DMS79 (cell line): ENCODE data around the gene ACSS2.
A peak's percentile ranks its signal among the peaks of the same experiment; 100 is the strongest.
"Not testable (repeated sequence)": the region's sequence is repeated elsewhere in the genome, so short reads cannot be mapped to it uniquely, and the experiment has no call there.

Experiments used
- DNase-seq: peaks from one replicate; lab custom pipeline; 2025; lab: John Stamatoyannopoulos, UW

Gene ACSS2

GRCh38 chr20:34873583-34874093 is 2.8 kb upstream of the ACSS2 start:
- DNase-seq: no peak

DNA sequence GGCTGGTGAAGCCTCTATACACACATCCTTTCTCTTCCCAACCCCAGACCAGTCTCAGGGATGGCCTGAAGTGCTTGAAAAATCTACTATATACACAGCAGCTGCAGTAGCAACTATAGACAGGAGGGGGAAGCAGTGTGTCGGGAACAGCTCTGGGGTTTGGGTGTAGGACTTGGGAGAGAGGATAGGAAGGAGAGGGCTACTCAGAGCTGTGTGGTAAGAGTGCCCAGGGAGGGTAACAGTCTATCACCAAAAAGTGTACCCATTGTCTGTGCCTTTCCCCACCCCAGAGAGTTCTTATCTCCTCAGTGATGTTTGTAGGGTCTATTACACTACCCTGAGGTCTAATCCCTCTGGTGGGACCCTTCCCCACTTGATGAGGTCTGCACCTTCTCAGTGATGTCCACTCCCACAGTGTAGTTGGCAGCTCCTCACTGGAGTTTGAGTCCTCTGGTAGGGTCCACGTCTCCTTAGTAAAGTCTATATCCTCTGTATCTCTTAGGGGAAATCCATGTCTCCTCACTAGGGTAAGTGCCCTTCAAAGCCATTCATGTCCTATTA is 2.2 kb upstream of the ACSS2 start:
- DNase-seq: peak; percentile 16

GRCh38 chr20:34875642-34876405 is 588 bp upstream of the ACSS2 start:
- peak; percentile 83 for DNase-seq

DNA sequence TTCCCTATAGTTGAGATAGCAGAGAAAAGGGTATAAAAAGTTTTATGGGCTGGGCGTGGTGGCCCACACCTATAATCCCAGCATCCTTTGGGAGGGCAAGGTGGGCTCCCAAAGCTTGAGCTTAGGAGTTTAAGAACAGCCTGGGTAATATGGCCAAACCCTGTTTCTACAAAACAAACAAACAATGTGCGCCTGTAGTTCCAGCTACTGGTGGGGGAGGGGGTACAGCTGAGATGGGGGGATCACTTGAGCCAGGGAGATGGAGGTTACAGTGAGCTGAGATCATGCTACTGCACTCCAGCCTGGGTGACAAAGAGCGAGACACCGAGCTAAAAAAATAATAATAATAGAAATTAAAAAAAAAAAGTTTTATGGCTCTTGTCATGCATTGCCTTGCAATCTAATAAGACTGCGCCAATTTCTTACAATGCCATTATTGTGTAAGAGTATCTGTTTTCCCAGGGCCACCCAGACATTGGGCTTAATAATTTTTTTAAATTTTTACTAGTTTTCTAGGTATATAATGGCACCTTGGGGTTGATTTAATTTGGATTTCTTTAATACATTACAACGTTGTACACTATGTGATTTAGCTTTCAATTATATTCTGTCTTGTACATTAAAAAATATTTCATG is 3.9 kb downstream of the ACSS2 start:
- DNase-seq: no peak

GRCh38 chr20:34880971-34881370 is 4.6 kb downstream of the ACSS2 start:
- DNase-seq: not testable (repeated sequence)

DNA sequence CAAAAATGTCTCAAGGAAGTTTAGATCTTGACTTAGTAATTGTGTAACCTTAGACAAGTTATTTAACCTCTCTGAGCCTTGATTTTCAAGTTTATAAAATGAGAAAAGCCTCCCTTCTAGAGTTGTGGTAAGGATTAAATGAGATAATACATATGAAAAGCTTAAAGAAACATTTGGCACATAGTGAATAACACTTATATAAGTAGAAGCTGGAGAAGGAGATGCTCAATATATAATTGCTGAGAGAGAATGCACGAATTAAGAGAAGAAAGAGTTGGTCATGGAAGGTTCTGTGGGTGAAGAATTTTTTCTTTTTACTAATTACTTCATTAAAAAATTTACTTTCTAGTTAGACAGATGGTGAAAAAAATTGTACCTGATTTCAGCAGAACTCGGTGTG is 5.3 kb downstream of the ACSS2 start:
- DNase-seq: no peak

GRCh38 chr20:34883087-34883688 is 6.8 kb downstream of the ACSS2 start:
- DNase-seq: no peak

DNA sequence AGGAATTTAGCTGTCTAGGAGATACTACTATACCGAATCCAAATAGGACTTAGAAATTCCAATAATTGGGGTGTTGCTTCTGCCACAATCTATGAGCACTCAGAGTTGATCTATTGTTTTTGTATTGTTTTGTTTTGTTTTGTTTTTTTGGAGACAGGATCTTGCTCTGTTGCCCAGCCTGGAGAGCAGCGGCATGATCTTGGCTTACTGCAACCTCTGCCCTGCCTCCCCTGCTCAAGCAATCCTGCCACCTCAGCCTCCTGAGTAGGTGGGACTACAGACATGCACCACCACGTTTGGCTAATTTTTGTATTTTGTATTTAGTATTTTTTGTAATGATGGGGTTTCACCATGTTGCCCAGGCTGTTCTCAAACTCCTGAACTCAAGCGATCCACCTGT is 7.4 kb downstream of the ACSS2 start:
- no peak for DNase-seq

DNA sequence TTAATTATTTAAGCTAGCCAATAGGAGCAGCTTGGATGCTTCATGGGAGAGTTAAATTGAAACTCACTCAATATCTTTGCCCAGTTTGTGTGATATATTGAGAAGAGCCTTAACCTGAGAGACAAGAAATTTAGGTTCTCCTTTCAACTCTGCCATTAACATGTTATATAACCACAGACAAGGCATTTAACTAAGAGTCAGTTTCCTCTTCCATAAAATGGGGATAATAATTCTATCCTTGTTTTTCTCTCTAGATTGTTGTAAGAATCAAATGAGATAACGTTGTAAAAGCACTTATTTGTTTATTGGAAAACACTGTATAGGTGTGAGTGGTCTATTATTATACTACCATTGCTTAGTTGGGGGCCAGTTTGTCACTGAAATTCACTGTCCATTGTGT is 7.8 kb downstream of the ACSS2 start:
- no peak for DNase-seq

DNA sequence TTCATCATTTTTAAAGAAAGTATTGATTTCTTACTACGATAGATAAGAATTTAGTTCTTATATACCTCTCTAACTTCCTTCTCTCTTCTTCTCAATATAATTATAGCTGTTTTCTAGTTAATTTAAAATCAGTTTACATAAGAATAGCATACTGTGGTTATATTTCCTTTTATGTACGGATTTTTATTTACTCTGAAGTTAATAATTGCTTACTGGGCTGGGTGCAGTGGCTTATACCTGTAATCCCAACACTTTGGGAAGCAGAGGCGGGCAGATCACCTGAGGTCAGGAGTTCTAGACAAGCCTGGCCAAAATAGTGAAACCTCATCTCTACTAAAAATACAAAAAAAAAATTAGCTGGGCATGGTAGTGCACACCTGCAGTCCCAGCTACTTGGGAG is 9.7 kb downstream of the ACSS2 start:
- DNase-seq: no peak

DNA sequence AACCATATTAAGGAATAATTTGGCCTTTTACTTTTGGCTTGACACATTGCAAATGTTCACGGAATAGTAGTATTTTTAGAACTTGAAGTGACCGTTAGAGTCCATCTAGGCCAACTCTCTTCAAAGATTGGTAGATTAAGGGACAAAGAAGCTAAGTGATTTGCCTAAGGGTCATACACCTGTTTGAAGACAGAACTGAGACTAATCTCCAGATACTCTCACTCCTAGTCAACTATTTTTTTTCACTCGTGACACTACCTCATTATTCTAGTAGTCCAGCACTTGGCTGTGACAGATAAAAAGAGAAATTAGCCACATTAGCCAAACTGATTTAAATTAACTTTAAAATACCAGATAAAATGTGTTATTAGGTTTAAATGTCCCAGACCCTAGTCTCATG is 10.6 kb downstream of the ACSS2 start:
- DNase-seq: no peak

DNA sequence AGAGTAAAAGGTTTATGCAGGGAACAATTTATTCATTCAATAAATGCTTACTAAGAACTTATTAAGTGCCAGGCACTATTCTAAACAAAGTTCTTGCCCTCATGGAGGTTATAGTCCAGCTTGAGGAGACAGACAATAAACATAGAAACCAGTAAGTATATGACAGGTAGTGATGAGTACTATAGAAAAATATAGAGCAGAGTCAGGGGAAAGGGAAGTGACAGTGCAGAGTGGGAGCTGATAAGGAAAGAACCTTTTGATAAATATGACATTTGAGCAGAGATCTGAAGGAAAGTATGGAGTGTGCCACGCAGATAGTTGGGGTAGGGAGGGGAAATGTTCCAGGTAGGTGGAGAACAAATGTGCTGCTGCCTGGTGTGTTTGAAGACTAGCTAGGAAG is 12.1 kb downstream of the ACSS2 start:
- no peak for DNase-seq

DNA sequence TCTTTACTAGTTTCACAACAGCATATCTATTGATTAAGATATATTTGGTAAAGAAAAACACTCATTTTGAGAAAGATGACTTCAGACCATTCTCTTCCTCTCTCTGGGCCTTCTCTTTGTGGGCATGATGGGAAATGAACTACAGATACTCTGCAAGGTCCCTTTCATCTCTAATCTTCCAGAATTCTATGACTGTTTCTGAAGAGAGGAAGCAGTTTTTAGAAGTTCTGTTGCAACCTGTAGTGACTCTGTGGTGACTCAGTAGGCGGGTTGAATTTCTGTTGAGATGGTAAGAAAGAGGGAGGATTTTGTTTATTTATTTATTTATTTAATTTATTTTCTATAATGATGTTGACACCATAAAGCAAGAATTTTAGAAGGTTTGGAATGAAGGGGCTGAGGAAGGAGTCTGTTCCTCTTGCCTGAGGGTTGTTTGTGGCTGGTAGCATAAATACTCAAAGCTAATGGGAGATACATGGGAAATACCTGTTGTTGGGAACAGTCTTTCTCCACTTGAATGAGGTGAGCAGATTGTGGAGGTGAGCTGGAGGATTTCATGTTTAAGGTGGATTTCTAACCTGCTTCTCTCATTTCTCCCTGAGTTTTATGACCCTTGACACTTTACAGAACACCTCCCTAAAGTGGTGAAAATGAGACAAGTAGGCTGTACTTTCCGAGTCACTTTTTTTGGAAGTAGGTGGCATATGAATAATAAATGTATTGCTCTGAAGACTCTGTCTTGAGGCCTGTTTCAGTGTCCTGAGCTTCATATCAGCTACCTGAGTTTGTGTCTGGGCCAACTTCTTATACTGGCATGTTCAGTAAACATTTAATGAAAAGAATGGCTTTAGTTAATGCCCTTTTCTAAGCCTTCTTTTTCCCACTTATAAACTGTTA is 15.0 kb downstream of the ACSS2 start:
- DNase-seq: no peak

GRCh38 chr20:34892671-34893070 is 16.3 kb downstream of the ACSS2 start:
- no peak for DNase-seq

GRCh38 chr20:34894723-34895122 is 18.3 kb downstream of the ACSS2 start:
- no peak for DNase-seq

- DNase-seq: no peak
These were observed 19.1 kb downstream of the ACSS2 start for GRCh38 chr20:34895465-34895864.

DNA sequence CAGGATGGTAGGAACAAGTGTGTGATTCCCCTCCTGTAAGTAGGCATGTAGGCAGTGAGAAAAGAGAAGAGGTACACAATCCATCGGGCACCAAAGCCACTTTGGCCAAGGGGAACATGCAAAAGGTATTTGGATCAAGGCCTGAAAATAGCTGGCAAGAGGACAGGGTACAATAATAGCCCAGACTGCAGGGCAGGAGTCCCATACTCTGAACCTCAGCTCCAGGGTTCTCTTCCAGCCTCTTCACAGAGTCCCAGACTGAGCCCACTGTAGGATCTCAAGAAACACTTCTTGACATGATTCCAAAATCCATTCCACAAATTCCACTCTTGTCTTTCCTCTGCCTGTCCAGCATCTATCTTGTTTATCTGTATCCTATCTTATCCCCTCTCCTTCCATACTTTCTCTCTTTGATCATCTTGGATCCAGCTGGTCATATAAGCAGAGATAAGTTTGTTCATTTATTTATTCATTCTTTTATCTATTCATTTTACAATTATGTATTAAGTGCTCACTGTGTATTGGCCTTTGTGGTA is 19.7 kb downstream of the ACSS2 start:
- DNase-seq: no peak

DNA sequence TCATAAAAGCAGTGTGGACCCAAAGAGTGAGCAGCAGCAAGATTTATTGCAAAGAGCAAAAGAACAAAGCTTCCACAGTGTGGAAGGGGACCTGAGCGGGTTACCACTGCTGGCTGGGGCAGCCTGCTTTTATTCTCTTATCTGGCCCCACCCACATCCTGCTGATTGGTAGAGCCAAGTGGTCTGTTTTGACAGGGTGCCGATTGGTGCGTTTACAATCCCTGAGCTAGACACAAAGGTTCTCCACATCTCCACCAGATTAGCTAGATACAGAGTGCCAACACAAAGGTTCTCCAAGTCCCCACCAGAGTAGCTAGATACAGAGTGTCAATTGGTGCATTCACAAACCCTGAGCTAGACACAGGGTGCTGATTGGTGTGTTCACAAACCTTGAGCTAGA is 21.7 kb downstream of the ACSS2 start:
- not testable (repeated sequence) for DNase-seq

- DNase-seq: not testable (repeated sequence)
These were observed 22.3 kb downstream of the ACSS2 start for GRCh38 chr20:34898731-34899130.

DNA sequence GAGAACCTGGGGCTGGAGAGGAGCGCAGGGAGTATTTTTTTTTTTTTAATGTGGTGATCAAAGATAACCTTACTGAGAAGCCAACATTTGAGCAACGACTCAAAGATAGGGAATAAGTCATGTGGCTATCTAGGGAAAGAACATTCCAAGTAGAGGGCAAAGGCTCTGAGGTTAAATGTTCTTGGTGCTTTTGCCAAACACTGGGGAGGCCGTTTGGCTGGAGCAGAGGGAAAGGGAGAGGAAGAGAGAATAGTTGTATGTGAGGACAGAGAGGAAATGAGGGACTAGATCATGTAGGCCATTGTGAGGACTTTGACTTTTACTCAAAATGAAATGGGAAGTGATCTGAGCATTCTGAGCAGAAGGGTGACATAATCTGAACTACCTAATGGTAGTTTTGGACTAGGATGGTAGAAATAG is 27.8 kb downstream of the ACSS2 start:
- DNase-seq: no peak
